Natural killer cell (primary cell): Measurements from ENCODE around the gene UQCC2. TPM values are rescaled to one million over a fixed set of nuclear protein-coding genes. Genes with fewer than 3 reads are reported as not detected.
A peak's percentile ranks its signal among the peaks of the same experiment; 100 is the strongest.

ENCODE experiments used
- ATAC-seq, 3 donors: fragments of 150-1000 bp in 2 of 3; fragments of 200-7000 bp in 1 of 3; cut with Tn5 transposase; 1 replicate in 1 of 3; 2 replicates in 2 of 3; pipeline ENCODE4 v1.10.0; 2021; ENCODE audit warnings: mild to moderate bottlenecking in 2 of 3, moderate library complexity in 2 of 3
- DNase-seq, 2 donors: peaks; one replicate each; pipeline versions ENCODE4 v3.0.0 to v3.0.0-alpha.2; 2013 to 2021; ENCODE audit warnings: mixed read lengths in 1 of 2
- H3K27ac ChIP-seq: one replicate; pipeline ENCODE4 v1.5.1; 2013; ENCODE audit warnings: mild to moderate bottlenecking, low read length
- H3K27me3 ChIP-seq: one replicate; pipeline ENCODE4 v1.6.1; 2013; ENCODE audit warnings: low read length; ENCODE audit not compliant: control insufficient read depth, insufficient read depth
- H3K36me3 ChIP-seq: one replicate; pipeline ENCODE4 v1.6.1; 2013; ENCODE audit warnings: low read length; ENCODE audit not compliant: control insufficient read depth, insufficient read depth
- H3K4me1 ChIP-seq: one replicate; pipeline ENCODE4 v1.6.1; 2013; ENCODE audit warnings: low read length; ENCODE audit not compliant: control insufficient read depth, insufficient read depth
- H3K4me3 ChIP-seq: one replicate; pipeline ENCODE4 v1.5.1; 2013; ENCODE audit warnings: low read length
- H3K9me3 ChIP-seq: one replicate; pipeline ENCODE4 v1.6.1; 2013; ENCODE audit warnings: low read length; ENCODE audit not compliant: control insufficient read depth, insufficient read depth
- H3K27ac Mint-ChIP-seq, 2 donors: one replicate each; pipeline ENCODE4 v1.8.0; 2022; ENCODE audit warnings: mild to moderate bottlenecking in 2 of 2, mixed read lengths in 2 of 2, moderate library complexity in 1 of 2
- H3K27me3 Mint-ChIP-seq, 2 donors: one replicate each; pipeline ENCODE4 v1.8.0; 2022; ENCODE audit warnings: low read depth in 2 of 2, mixed read lengths in 2 of 2
- H3K36me3 Mint-ChIP-seq: one replicate; pipeline ENCODE4 v1.8.0; 2022; ENCODE audit warnings: mixed read lengths
- H3K4me1 Mint-ChIP-seq, 2 donors: one replicate each; pipeline ENCODE4 v1.8.0; 2022; ENCODE audit warnings: mixed read lengths in 2 of 2
- H3K4me3 Mint-ChIP-seq: one replicate; pipeline ENCODE4 v1.8.0; 2022; ENCODE audit warnings: mild to moderate bottlenecking, moderate library complexity, mixed read lengths
- H3K9me3 Mint-ChIP-seq, 2 donors: one replicate each; pipeline ENCODE4 v1.8.0; 2022; ENCODE audit warnings: mixed read lengths in 2 of 2
- WGBS: methylation state at CpG from one replicate; pipeline ENCODE4 v1.1.7; 2013; ENCODE audit warnings: missing lambda C conversion rate; ENCODE audit not compliant: insufficient coverage; 5-methylcytosine and 5-hydroxymethylcytosine counted together
- intact Hi-C: fragments of 100-400 bp; cut with micrococcal nuclease; formaldehyde crosslinking; loops from one replicate; pipeline ENCODE4 v1.14.2; 2022
- total RNA-seq, 4 donors: library from RNA; stranded (reverse); fragments of 120-200 nt in 1 of 4; gene quantifications; one replicate each; pipeline versions ENCODE4 v1.2.3 to v1.2.4, GENCODE V29; 2013 to 2022
- TF ChIP-seq, protein P1 (sequence below): fragments of 200-600 bp; IDR thresholded peaks from one replicate; pipeline ENCODE4 v1.8.0; 2022; ENCODE audit warnings: antibody characterized with exemption

The UQCC2 gene
- total RNA-seq, 3 donors from 2014 or later (not counting 1 experiment from before 2014, with no cell fraction given) = 15.8 to 19.6 (median 16.5) TPM

DNA sequence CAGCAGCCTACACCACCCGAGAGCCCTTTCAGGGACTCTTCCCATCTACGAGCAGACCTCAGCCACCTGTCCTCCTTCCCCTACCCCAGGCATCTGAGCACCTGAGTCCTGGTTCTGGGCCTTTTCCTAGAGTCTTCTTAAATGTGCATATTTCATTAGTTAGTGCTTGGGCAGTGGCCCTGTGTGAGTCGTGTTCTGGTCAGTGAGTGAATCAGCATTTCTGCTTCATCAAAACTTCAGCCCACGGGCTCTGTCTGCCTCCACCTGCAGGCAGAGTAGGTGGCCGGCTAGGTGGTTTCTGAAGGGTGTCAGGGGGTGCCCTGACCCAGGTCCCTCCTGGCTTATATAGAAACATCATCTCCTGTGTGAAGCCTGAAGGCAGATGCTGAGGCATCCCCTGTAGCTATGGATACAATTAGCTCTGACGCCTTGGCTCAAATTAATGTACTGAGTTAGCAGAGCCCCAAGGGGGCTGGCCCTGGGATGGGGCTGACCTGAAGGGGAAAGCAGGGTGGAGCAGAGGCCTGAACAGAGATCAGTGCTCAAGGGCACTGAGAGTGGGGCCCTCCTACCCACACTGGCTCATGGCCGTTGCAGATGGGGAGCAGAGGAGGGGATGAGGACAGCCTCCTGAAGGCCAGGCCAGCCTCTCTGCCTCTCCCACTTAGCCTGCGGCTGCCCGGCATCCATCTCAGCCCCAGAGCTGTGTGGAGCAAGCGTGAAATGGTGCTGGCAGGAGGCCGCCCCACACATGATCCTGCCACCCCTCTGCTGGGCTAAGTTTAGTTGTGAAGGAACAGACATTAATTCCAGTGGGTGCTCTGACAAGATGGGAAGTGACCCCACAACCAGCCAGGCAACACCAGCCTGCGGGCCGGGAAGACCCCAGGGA is 21.6 kb upstream of the UQCC2 start:
- TF ChIP-seq, protein P1, sequence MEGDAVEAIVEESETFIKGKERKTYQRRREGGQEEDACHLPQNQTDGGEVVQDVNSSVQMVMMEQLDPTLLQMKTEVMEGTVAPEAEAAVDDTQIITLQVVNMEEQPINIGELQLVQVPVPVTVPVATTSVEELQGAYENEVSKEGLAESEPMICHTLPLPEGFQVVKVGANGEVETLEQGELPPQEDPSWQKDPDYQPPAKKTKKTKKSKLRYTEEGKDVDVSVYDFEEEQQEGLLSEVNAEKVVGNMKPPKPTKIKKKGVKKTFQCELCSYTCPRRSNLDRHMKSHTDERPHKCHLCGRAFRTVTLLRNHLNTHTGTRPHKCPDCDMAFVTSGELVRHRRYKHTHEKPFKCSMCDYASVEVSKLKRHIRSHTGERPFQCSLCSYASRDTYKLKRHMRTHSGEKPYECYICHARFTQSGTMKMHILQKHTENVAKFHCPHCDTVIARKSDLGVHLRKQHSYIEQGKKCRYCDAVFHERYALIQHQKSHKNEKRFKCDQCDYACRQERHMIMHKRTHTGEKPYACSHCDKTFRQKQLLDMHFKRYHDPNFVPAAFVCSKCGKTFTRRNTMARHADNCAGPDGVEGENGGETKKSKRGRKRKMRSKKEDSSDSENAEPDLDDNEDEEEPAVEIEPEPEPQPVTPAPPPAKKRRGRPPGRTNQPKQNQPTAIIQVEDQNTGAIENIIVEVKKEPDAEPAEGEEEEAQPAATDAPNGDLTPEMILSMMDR = no peak
- no peaks in the 10 kb centered on the region for H3K9me3 Mint-ChIP-seq

DNA sequence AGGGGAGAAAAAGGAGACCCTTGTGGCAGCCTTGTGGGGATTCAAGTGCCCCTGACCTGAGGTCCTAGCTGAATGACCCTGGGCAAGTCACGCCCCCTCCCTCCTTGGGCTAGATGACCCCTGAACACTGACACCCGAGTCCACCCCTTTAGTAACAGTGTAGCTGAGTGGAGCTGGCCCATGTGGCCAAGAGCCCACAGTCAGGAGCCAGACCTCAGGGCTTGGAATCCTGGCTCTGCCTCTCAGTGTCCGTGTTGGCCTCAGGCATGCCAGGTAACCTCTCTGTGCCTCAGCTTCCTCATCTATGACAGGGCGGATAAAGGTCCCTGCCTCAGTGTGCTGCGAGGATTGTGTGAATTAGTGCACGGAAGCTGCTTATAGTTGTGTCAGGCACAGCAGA is 20.9 kb upstream of the UQCC2 start:
- H3K4me3 ChIP-seq = no peak overlapping the region
- no peak overlapping the region for H3K27ac ChIP-seq
- Mint-ChIP-seq H3K27ac (no peak overlapping the region), H3K36me3 (no peaks in the 10 kb centered on the region), H3K4me1 (no peaks in the 10 kb centered on the region), H3K9me3 (no peaks in the 10 kb centered on the region), H3K27me3 (no peaks in the 10 kb centered on the region), H3K4me3 (no peak overlapping the region)
- H3K4me1 ChIP-seq = no peaks in the 10 kb centered on the region
- ATAC-seq (no peak), DNase-seq (no peak)
- TF ChIP-seq, protein P1 = no peak
- no peaks in the 10 kb centered on the region for H3K27me3 ChIP-seq
- WGBS = 95% methylated on average over 6 of the region's 6 CpGs
- no peaks in the 10 kb centered on the region for H3K36me3 ChIP-seq
- no peaks in the 10 kb centered on the region for H3K9me3 ChIP-seq
- intact Hi-C loops = no loop called here

More for the DNA sequence above, 21.6 kb upstream of the UQCC2 start:
- no peak overlapping the region for H3K27ac ChIP-seq
- ATAC-seq (peak in 1 of 3 donors; percentile 12), DNase-seq (no peak)
- no peak overlapping the region for H3K4me3 ChIP-seq
- intact Hi-C loops = no loop called here
- H3K4me1 ChIP-seq = no peaks in the 10 kb centered on the region
- H3K4me3 Mint-ChIP-seq = no peak overlapping the region
- H3K4me1 Mint-ChIP-seq = no peaks in the 10 kb centered on the region
- H3K9me3 ChIP-seq = no peaks in the 10 kb centered on the region
- H3K27ac Mint-ChIP-seq = no peak overlapping the region
- H3K27me3 ChIP-seq = no peaks in the 10 kb centered on the region
- no peaks in the 10 kb centered on the region for H3K27me3 Mint-ChIP-seq
- H3K36me3 ChIP-seq = no peaks in the 10 kb centered on the region
- H3K36me3 Mint-ChIP-seq = no peaks in the 10 kb centered on the region
- 83% methylated on average over 13 of the region's 13 CpGs for WGBS

GRCh38 chr6:33731751-33732282 is 20.3 kb upstream of the UQCC2 start:
- no peak for ATAC-seq
- TF ChIP-seq, protein P1 = no peak
- H3K4me1 ChIP-seq = no peaks in the 10 kb centered on the region
- no peak for DNase-seq
- intact Hi-C loops = no loop called here
- H3K36me3 ChIP-seq = no peaks in the 10 kb centered on the region
- Mint-ChIP-seq H3K9me3 (no peaks in the 10 kb centered on the region), H3K27ac (no peak overlapping the region), H3K36me3 (no peaks in the 10 kb centered on the region), H3K27me3 (no peaks in the 10 kb centered on the region), H3K4me1 (no peaks in the 10 kb centered on the region), H3K4me3 (no peak overlapping the region)
- H3K4me3 ChIP-seq = no peak overlapping the region
- no peaks in the 10 kb centered on the region for H3K27me3 ChIP-seq
- no peak overlapping the region for H3K27ac ChIP-seq
- H3K9me3 ChIP-seq = no peaks in the 10 kb centered on the region
- WGBS = 86% methylated on average over 9 of the region's 9 CpGs
